ENCODE data around the gene SMYD1. TPM values are rescaled to one million over a fixed set of nuclear protein-coding genes. Genes with fewer than 3 reads are reported as not detected.

Gene SMYD1
- total and polyA plus RNA-seq, 2 donors (not counting 1 experiment from before 2014, with no cell fraction given), result not detected

DNA sequence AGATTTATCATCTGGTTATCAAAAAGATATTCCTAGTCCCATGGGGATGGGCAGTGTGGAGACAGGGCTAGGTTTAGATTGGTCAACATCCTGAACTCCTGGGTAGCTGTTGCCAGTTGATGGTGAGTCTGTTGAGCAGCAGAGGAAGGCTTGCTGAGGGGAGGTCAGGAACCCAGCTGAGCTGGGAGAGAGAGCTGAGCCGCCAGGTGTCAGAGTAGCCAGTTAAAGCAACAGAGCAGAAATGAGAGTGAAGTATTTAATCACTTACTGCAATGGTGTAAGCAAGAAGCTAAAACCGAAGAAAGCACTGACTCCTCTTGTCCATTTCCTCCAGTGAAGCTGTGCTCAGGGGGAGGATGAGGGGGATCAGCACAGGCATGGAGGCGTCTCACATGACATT, 29.6 kb downstream of the SMYD1 start:
- H3K9ac ChIP-seq (ENCODE audit: low read length), result no peak overlapping the region
- ChIA-PET POLR2A (no interaction called here), CTCF (no interaction called here)
- Mint-ChIP-seq H3K4me3 (no peak overlapping the region), H3K27me3 (peaks cover 12% of the 10 kb centered on the region), H3K4me1 (no peaks in the 10 kb centered on the region), H3K9me3 (ENCODE audit: insufficient read depth) (no peaks in the 10 kb centered on the region), H3K27ac (no peak overlapping the region)
- H3K79me2 ChIP-seq (ENCODE audit: control insufficient read depth, insufficient read depth, low read length), result no peaks in the 10 kb centered on the region
- no peaks in the 10 kb centered on the region for H3K27me3 ChIP-seq (replicated peaks in 1 of 4; ENCODE audit: control extremely low read depth in 1 of 4, control insufficient read depth in 3 of 4, insufficient read depth in 4 of 4, low read length in 3 of 4)
- H3K9me3 ChIP-seq (ENCODE audit: control extremely low read depth in 1 of 3, control insufficient read depth in 2 of 3, insufficient read depth in 1 of 3, low read length in 2 of 3), result no peaks in the 10 kb centered on the region
- no peak overlapping the region for H3K4me2 ChIP-seq (replicated peaks; ENCODE audit: low read depth, low read length, poor library complexity, severe bottlenecking)
- intact Hi-C loops (cut with micrococcal nuclease), result no loop called here
- TF ChIP-seq, protein P1, sequence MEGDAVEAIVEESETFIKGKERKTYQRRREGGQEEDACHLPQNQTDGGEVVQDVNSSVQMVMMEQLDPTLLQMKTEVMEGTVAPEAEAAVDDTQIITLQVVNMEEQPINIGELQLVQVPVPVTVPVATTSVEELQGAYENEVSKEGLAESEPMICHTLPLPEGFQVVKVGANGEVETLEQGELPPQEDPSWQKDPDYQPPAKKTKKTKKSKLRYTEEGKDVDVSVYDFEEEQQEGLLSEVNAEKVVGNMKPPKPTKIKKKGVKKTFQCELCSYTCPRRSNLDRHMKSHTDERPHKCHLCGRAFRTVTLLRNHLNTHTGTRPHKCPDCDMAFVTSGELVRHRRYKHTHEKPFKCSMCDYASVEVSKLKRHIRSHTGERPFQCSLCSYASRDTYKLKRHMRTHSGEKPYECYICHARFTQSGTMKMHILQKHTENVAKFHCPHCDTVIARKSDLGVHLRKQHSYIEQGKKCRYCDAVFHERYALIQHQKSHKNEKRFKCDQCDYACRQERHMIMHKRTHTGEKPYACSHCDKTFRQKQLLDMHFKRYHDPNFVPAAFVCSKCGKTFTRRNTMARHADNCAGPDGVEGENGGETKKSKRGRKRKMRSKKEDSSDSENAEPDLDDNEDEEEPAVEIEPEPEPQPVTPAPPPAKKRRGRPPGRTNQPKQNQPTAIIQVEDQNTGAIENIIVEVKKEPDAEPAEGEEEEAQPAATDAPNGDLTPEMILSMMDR (IDR thresholded peaks at IDR 0.05), result no peak
- no peak for TF ChIP-seq EZH2 (IDR thresholded peaks at IDR 0.05; ENCODE audit: borderline replicate concordance, insufficient read depth, low read depth, low read length, poor library complexity, severe bottlenecking)
- no peaks in the 10 kb centered on the region for H3K36me3 ChIP-seq (replicated peaks in 1 of 2; ENCODE audit: control extremely low read depth in 1 of 2, control insufficient read depth in 1 of 2, extremely low read depth in 1 of 2, insufficient read depth in 2 of 2, low read length in 1 of 2)
- ATAC-seq (ENCODE audit: low read depth) (no peak), DNase-seq (no peak)
- H3K4me3 ChIP-seq (ENCODE audit: control extremely low read depth in 1 of 5, extremely low read depth in 1 of 5, insufficient read depth in 1 of 5, low read depth in 2 of 5, low read length in 4 of 5), result no peak overlapping the region
- WGBS (ENCODE audit: insufficient coverage), result 89% methylated on average over 1 of the region's 3 CpGs
- H3K4me1 ChIP-seq (ENCODE audit: control insufficient read depth in 2 of 2, insufficient read depth in 2 of 2, low read length in 2 of 2), result no peaks in the 10 kb centered on the region
- no peak overlapping the region for H3K27ac ChIP-seq (ENCODE audit: low read length in 2 of 2)
- H4K20me1 ChIP-seq (ENCODE audit: control insufficient read depth, insufficient read depth, low read length, poor library complexity, severe bottlenecking), result no peaks in the 10 kb centered on the region
- no peak overlapping the region for H2AFZ ChIP-seq (ENCODE audit: insufficient read depth, low read depth, low read length, poor library complexity, severe bottlenecking)

DNA sequence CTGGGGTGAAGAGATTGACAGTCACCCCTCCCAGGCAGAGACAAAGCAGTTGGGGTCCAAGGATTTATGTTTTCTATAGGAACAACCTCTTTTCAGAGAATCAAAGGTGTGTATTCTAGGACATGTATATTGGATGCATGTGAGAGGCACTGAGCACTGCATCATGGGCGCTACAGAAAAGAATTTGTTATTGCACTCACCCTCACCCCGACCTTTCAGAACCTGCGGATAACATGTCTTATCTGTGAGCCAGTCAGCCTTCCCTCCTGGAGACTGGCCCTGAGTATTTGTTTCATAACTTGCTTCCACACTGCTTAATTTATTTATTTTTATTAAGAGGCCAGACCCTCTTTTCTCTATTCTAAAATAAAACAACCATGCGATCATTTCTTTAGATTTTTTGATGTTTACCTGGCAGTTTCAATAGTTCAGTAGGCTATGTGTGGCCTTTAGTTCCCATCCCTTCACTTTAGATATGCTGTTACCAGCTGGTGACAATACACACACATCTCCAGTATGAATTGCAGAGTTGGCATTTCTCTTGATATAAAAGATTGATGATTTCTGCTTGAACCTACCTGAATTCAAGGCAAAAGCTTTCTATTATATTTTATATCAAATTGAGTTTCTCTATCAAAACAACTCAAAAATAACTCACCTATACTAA, 30.4 kb downstream of the SMYD1 start:
- intact Hi-C loops (cut with micrococcal nuclease), result no loop called here
- TF ChIP-seq, protein P1 (IDR thresholded peaks at IDR 0.05), result no peak
- TF ChIP-seq EZH2 (IDR thresholded peaks at IDR 0.05; ENCODE audit: borderline replicate concordance, insufficient read depth, low read depth, low read length, poor library complexity, severe bottlenecking), result no peak
- Histone ChIP-seq H4K20me1 (ENCODE audit: control insufficient read depth, insufficient read depth, low read length, poor library complexity, severe bottlenecking) (no peaks in the 10 kb centered on the region), H3K9me3 (ENCODE audit: control extremely low read depth in 1 of 3, control insufficient read depth in 2 of 3, insufficient read depth in 1 of 3, low read length in 2 of 3) (no peaks in the 10 kb centered on the region), H3K4me1 (ENCODE audit: control insufficient read depth in 2 of 2, insufficient read depth in 2 of 2, low read length in 2 of 2) (no peaks in the 10 kb centered on the region), H3K27me3 (replicated peaks in 1 of 4; ENCODE audit: control extremely low read depth in 1 of 4, control insufficient read depth in 3 of 4, insufficient read depth in 4 of 4, low read length in 3 of 4) (no peaks in the 10 kb centered on the region), H3K36me3 (replicated peaks in 1 of 2; ENCODE audit: control extremely low read depth in 1 of 2, control insufficient read depth in 1 of 2, extremely low read depth in 1 of 2, insufficient read depth in 2 of 2, low read length in 1 of 2) (no peaks in the 10 kb centered on the region), H3K4me3 (ENCODE audit: control extremely low read depth in 1 of 5, extremely low read depth in 1 of 5, insufficient read depth in 1 of 5, low read depth in 2 of 5, low read length in 4 of 5) (no peak overlapping the region), H2AFZ (ENCODE audit: insufficient read depth, low read depth, low read length, poor library complexity, severe bottlenecking) (no peak overlapping the region), H3K9ac (ENCODE audit: low read length) (no peak overlapping the region), H3K27ac (ENCODE audit: low read length in 2 of 2) (no peak overlapping the region), H3K4me2 (replicated peaks; ENCODE audit: low read depth, low read length, poor library complexity, severe bottlenecking) (no peak overlapping the region), H3K79me2 (ENCODE audit: control insufficient read depth, insufficient read depth, low read length) (no peaks in the 10 kb centered on the region)
- no peaks in the 10 kb centered on the region for H3K4me1 Mint-ChIP-seq
- H3K9me3 Mint-ChIP-seq (ENCODE audit: insufficient read depth), result no peaks in the 10 kb centered on the region
- WGBS (ENCODE audit: insufficient coverage), result no CpG with 5 or more reads among the region's 4 CpGs
- POLR2A ChIA-PET, result no interaction called here
- ATAC-seq (ENCODE audit: low read depth), result no peak
- H3K4me3 Mint-ChIP-seq, result no peak overlapping the region
- no peak overlapping the region for H3K27ac Mint-ChIP-seq
- H3K27me3 Mint-ChIP-seq, result peaks cover 19% of the 10 kb centered on the region
- no peak for DNase-seq
- CTCF ChIA-PET, result interaction anchor here (1.1 kb wide), 1 partner anchor 37 kb away, joined by 3 read pairs; no protein-coding TSS in a partner anchor

All from B cell (primary cell).